Suppressor macrophage treated with lipopolysaccharide for 1 hour (primary cell): Measurements from ENCODE around the gene KRT80.

Experiments
- DNase-seq, 3 donors: peaks; one replicate each; pipeline ENCODE4 v3.0.0-alpha.2; 2020 to 2022

KRT80 gene

GRCh38 chr12:52228931-52229330, 37.1 kb upstream of the KRT80 start:
- DNase-seq: no peak

GRCh38 chr12:52228366-52228765, 36.6 kb upstream of the KRT80 start:
- DNase-seq: no peak

- DNase-seq: no peak
These were observed 35.9 kb upstream of the KRT80 start for GRCh38 chr12:52227606-52228166.

GRCh38 chr12:52226446-52226845, 34.6 kb upstream of the KRT80 start:
- DNase-seq: no peak

GRCh38 chr12:52225752-52226151, 33.9 kb upstream of the KRT80 start:
- no peak for DNase-seq

GRCh38 chr12:52224151-52224550, 32.3 kb upstream of the KRT80 start:
- peak; percentile 50 to 69 (median 67) for DNase-seq

GRCh38 chr12:52223406-52224039, 31.7 kb upstream of the KRT80 start:
- peak; percentile 62 to 72 (median 72) for DNase-seq

GRCh38 chr12:52222692-52223091, 30.9 kb upstream of the KRT80 start:
- no peak for DNase-seq

GRCh38 chr12:52221912-52222457, 30.2 kb upstream of the KRT80 start:
- DNase-seq: peak; percentile 71 to 90 (median 84)

GRCh38 chr12:52221070-52221781, 29.4 kb upstream of the KRT80 start:
- no peak for DNase-seq

- DNase-seq: no peak
These were observed 28.7 kb upstream of the KRT80 start for GRCh38 chr12:52220477-52220876.

- no peak for DNase-seq
These were observed 26.2 kb upstream of the KRT80 start for GRCh38 chr12:52218001-52218400.

GRCh38 chr12:52217223-52217622, 25.4 kb upstream of the KRT80 start:
- peak; percentile 69 to 81 (median 78) for DNase-seq

- DNase-seq: no peak
These were observed 25.0 kb upstream of the KRT80 start for GRCh38 chr12:52216807-52217206.

GRCh38 chr12:52216100-52216499, 24.3 kb upstream of the KRT80 start:
- DNase-seq: no peak

GRCh38 chr12:52215587-52216031, 23.8 kb upstream of the KRT80 start:
- peak in 1 of 3 donors; percentile 43 for DNase-seq

- no peak for DNase-seq
These were observed 22.6 kb upstream of the KRT80 start for GRCh38 chr12:52214421-52214802.

GRCh38 chr12:52213564-52214420, 22.0 kb upstream of the KRT80 start:
- DNase-seq: peak; percentile 83 to 90 (median 88)

- DNase-seq: no peak
These were observed 21.1 kb upstream of the KRT80 start for GRCh38 chr12:52212701-52213563.

- no peak for DNase-seq
These were observed 20.1 kb upstream of the KRT80 start for GRCh38 chr12:52211716-52212585.
